ENCODE data around the gene NDUFV2. TPM values are rescaled to one million over a fixed set of nuclear protein-coding genes. Genes with fewer than 3 reads are reported as not detected.

NDUFV2 gene
- total RNA-seq, 1 experiment from 2014 or later: 194 TPM

- POLR2A ChIA-PET: no interaction called here
- no peaks in the 10 kb centered on the region for H3K9me3 ChIP-seq (ENCODE audit: control insufficient read depth in 1 of 2, insufficient read depth in 1 of 2, low read depth in 1 of 2, low read length in 2 of 2)
- DNase-seq (ENCODE audit: low read depth, low spot score): no peak
- no peaks in the 10 kb centered on the region for H4K20me1 ChIP-seq (ENCODE audit: insufficient read depth)
- BruUV-seq (replicated peaks): no TSS peak
- no peaks in the 10 kb centered on the region for H3K36me3 ChIP-seq (ENCODE audit: control insufficient read depth in 1 of 2, insufficient read depth in 2 of 2, low read length in 2 of 2)
- RAD21 ChIA-PET (ENCODE audit: low non-redundant PET in 1 of 2, low total read pairs in 2 of 2, uncharacterized antibody in 2 of 2, unreplicated experiment in 2 of 2): no interaction called here
- peaks cover 2 to 23% of the 10 kb centered on the region in 2 experiments; a peak in 3 of 4 replicates for H3K4me1 ChIP-seq (ENCODE audit: control insufficient read depth in 1 of 2, insufficient read depth in 2 of 2, low read length in 2 of 2)
- intact Hi-C loops (cut with micrococcal nuclease): no loop called here
- CTCF ChIA-PET: no interaction called here
- H3K27ac ChIP-seq (ENCODE audit: low read depth, low read length): no peak overlapping the region
- H2AFZ ChIP-seq (ENCODE audit: low read depth, low read length, poor library complexity, severe bottlenecking): no peak overlapping the region
- H3K4me2 ChIP-seq (ENCODE audit: low read length): no peak overlapping the region
- no peaks in the 10 kb centered on the region for H3K27me3 ChIP-seq (ENCODE audit: insufficient read depth, low read length)
- no peak overlapping the region for H3K4me3 ChIP-seq (replicated peaks in 1 of 2; ENCODE audit: low read depth in 1 of 2, low read length in 2 of 2)
- ATAC-seq: no peak
- no peak for TF ChIP-seq RAD21 (IDR thresholded peaks at IDR 0.05; ENCODE audit: low read depth)
- no peak for TF ChIP-seq CBX3 (IDR thresholded peaks at IDR 0.05; ENCODE audit: low read depth)
- TF ChIP-seq CEBPB (IDR thresholded peaks at IDR 0.05; ENCODE audit: low read depth): no peak
- TF ChIP-seq CTCF (IDR thresholded peaks at IDR 0.05 in 2 of 3, conservative IDR thresholded peaks at IDR 0.05 in 1 of 3; ENCODE audit: borderline replicate concordance in 1 of 3, insufficient read depth in 1 of 3, low read depth in 2 of 3, low read length in 2 of 3): no peak
- TF ChIP-seq ZNF274 (IDR thresholded peaks at IDR 0.05; ENCODE audit: low read depth, low read length): no peak
- no peak for TF ChIP-seq POLR2AphosphoS5 (IDR thresholded peaks at IDR 0.05; ENCODE audit: low read depth, low read length)
- no peak for TF ChIP-seq SIN3A (IDR thresholded peaks at IDR 0.05; ENCODE audit: low read depth)
- no peak for TF ChIP-seq REST (IDR thresholded peaks at IDR 0.05; ENCODE audit: low read depth)
- no peak for TF ChIP-seq TCF7L2 (IDR thresholded peaks at IDR 0.05; ENCODE audit: borderline replicate concordance, extremely low read depth, insufficient read depth, insufficient read length)
- TF ChIP-seq ZFX (IDR thresholded peaks at IDR 0.05): no peak
- no peak for TF ChIP-seq EZH2 (IDR thresholded peaks at IDR 0.05)
- TF ChIP-seq ATF3 (IDR thresholded peaks at IDR 0.05): no peak
- TF ChIP-seq EZH2phosphoT487 (IDR thresholded peaks at IDR 0.05; ENCODE audit: borderline replicate concordance): no peak
- TF ChIP-seq POLR2A (IDR thresholded peaks at IDR 0.05; ENCODE audit: borderline replicate concordance, extremely low read depth, insufficient read depth, insufficient read length): no peak
- no peak for TF ChIP-seq YY1 (IDR thresholded peaks at IDR 0.05; ENCODE audit: extremely low read depth, insufficient replicate concordance, low read depth, low read length)
- no peak for TF ChIP-seq JUND (IDR thresholded peaks at IDR 0.05)
- no peak for TF ChIP-seq ZBTB33 (IDR thresholded peaks at IDR 0.05; ENCODE audit: extremely low read depth, insufficient replicate concordance, low read length)
- TF ChIP-seq SRF (IDR thresholded peaks at IDR 0.05; ENCODE audit: low read depth): no peak
- no peak for TF ChIP-seq ELF1 (IDR thresholded peaks at IDR 0.05; ENCODE audit: borderline replicate concordance, low read depth)
- H3K9ac ChIP-seq (ENCODE audit: low read length): no peak overlapping the region
- no peaks in the 10 kb centered on the region for H3K79me2 ChIP-seq (ENCODE audit: insufficient read depth, low read length)
- H3K9me2 ChIP-seq (ENCODE audit: insufficient read depth): no peaks in the 10 kb centered on the region
Measured at GRCh38 chr18:9069601-9070000, 32.9 kb upstream of the NDUFV2 start.
